HG03575 (cell line): Measurements from ENCODE around the gene SYNGR3.

ENCODE experiments used
- ATAC-seq: cut with Tn5 transposase; IDR thresholded peaks from one replicate; pipeline ENCODE4 v1.9.1; 2021; ENCODE audit not compliant: unreplicated experiment, insufficient number of reproducible peaks, low FRiP score; ENCODE audit errors: extremely low read depth

SYNGR3 gene

DNA sequence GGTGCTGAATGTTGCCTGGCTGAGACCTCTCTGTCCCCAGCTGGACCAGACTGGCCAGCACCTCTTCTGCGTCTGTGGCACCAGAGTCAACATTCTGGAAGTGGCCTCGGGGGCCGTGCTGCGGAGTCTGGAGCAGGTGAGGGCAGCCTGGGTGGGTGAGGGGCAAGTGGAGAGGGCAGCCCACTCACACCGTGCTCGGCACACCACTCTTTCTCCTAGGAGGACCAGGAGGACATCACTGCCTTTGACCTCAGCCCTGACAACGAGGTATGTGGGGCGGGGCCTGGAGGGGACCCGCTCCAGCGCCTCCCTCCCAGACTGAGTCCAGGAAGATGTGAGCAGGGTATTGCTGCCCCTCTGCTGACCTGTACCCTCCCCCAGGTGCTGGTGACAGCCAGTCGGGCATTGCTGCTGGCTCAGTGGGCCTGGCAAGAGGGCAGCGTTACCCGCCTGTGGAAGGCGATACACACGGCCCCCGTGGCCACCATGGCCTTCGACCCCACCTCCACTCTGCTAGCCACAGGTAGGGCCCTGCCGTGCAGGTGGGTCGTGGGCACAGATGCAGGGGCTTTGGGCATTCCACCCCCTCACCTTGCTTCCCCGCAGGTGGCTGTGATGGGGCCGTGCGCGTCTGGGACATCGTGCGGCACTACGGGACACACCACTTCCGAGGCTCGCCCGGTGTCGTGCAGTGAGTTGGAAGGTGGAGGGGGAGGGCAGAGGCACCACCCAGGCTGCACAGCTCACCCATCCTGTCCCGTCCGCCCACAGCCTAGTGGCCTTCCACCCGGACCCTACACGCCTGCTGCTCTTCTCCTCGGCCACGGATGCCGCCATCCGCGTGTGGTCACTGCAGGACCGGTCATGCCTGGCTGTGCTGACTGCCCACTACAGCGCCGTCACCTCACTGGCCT is 15.4 kb upstream of the SYNGR3 start:
- no peak for ATAC-seq

- ATAC-seq, result no peak
Measured at GRCh38 chr16:1975432-1976215, 14.1 kb upstream of the SYNGR3 start.

- no peak for ATAC-seq
Measured at GRCh38 chr16:1976216-1976520, 13.6 kb upstream of the SYNGR3 start.

- no peak for ATAC-seq
Measured at GRCh38 chr16:1976951-1977874, 12.6 kb upstream of the SYNGR3 start.

DNA sequence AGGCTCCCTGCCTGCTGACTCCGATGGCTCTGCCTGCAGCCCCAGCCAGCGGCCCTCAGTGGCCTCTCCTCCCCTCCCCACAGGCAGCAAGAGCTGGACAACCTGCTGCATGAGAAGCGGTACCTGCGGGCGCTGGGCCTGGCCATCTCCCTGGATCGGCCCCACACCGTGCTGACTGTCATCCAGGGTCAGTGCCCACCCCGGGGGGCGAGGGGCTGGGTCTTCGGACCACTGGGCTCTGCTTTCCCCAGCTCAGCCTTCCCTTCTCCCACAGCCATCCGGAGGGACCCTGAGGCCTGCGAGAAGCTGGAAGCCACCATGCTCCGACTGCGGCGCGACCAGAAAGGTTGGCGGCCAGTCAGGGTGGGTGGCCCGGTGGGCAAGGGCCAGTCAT is 11.9 kb upstream of the SYNGR3 start:
- ATAC-seq, result no peak

DNA sequence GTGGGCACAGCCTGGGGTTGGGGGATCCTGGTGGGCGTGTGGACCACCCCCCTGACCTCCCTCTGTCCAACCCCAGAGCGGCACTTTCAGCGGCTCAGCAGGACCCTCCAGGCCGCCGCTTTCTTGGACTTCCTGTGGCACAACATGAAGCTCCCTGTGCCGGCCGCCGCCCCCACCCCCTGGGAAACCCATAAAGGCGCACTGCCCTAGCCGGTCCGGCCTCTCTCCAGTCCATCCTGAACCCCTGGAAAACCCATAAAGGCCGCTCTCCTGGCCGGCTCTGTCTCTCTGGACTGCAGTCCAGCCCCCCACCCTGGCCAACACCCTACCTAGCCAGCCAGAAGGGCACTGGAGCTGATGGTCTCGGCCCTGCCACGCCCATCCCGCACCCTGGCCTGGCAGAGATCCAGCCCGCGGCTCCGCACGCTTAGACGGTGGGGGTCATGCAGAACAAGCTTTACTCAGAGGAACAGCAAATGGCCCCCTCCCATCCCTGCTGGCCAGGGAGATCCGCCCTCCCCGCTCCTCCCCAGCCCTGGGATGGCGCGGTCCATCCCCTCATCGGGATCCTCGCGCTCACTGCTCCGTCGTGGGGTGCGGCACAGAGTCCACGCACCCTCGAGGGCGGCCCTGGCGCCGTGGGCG is 11.2 kb upstream of the SYNGR3 start:
- no peak for ATAC-seq

DNA sequence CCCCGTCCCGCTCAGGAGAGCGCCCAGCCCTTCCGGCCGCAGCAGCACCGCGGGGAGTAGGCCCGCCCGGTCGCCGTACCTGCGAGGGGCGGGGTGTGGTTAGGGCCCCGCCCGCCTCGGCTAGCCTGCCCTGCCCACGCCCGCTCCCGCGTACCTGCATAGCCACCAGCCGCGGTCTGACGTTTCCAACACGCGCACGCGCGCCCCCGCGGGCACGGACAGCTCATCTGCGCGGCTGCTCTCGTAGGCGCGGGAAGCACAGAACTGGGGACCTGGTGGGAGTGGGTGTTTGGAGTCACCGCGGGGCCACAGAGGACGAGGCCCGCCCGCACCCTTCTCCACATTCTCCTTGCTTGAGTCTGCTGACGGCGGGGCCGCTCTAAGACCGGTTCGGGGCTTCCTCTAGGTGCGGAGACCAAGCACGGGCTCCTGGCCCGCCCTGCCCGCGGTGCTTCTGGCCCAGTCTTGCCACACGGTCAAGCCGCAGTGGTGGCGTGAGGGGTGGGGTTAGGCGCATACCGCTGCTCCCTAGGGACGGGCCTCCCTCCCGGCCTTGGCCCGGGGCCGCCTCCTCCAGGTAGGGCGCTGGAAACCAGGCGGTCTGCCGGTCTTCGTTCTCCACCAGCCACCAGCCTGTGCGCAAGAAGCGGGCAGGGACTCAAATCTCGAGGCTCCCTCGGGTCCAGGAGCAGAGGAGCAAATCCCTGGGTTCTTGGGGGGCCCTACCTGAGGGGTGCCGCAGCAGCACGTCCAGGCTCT is 10.3 kb upstream of the SYNGR3 start:
- ATAC-seq, result no peak

- no peak for ATAC-seq
Measured at GRCh38 chr16:1980030-1980769, 9.6 kb upstream of the SYNGR3 start.

DNA sequence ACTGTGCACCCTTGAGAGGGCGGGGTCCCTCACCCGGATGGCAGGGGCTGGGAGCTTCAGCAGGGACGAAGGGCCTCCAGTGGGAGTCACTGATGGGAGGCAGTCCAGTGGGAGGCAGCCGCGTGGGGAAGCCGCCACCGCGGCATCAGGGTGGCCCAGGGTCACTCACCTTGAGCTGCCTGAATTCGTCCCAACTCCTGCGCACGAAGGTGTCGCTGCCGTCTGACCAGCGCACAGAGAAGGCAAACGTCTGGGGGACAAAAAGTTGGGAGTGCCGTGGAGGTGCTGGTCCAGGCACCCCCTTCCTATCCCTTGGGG is 9.0 kb upstream of the SYNGR3 start:
- no peak for ATAC-seq

DNA sequence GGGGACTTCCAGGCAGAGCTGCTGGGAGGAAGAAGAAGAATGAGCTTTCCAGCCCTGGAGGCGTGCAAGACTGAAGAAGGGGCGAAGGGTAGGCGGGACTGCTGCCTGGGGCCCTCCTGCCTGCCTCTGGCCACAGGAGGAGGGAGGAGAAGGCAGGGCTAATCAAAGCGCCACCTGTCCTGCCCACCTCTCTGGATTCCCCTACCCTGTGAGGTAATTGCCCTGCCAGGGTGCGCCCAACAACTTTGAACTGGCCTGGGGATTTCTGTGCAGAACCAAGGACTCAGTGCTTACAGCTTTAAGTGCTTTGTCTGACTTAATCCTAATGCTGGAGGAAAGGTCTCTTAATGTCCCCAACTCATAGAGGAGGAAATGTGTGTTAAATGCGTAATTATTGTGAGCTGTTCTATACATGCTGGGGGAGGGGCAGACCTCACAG is 8.4 kb upstream of the SYNGR3 start, which contains the start of gene NOXO1:
Gene NOXO1, minus strand, starts transcription at position 72 of the 439 bp plus-strand sequence. CDS start 290 bp downstream, outside the sequence.
- ATAC-seq, result no peak

DNA sequence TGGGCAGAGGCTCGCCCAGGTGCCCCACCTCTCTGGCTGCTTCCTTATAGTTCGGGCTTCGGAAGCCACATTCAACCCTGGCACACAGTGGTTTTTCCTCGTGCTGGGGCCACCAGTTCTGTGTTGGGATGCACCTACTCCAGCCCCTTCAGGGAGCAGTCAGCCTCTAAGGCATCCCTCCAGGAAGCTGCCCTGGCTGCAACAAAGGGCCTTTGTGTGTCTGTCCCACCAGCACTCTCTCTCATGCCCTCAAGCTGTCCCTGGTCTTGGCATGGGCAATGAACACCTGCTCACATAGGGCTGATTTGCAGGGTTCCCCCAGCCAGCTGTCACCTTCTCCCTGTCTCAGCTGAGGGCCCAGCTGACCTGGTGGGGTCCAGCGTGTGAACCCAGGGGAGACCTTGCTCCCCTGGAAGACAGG is 7.7 kb upstream of the SYNGR3 start:
- ATAC-seq, result no peak

GRCh38 chr16:1982991-1983543 is 6.7 kb upstream of the SYNGR3 start:
- no peak for ATAC-seq

DNA sequence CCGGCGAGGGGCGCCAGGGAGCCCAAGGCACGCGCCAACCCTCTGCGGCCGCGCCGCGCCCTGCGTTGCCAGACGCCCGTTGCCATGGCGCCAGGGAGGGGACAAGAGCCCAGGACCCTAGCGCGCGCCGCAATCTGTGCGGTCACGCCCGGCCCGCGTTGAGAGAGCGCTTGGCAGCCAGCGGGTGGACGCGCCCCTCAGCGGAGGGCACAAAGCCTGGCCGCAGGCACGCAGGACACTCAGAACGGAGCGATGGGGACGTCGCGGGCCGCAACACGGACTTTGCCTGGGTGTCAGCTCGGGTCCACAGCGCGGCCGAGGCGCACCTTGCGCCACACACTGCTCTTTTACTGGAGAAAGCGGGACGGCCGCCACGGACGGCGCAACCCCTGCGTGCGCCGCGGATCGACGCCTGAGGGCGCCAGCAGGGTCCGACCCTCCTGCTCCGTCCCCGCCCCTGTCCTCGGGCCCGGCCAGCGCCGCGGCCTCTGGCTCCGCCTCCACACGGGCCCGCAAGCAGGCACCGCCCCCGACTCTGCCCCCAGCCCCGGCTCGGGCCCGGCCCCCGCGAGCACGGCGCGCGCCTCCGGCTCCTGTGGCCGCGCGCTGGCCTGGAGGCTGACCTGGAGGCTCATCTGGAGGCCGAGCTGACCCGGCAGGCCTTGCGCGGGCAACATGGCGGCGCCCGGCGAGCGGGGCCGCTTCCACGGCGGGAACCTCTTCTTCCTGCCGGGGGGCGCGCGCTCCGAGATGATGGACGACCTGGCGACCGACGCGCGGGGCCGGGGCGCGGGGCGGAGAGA is 6.0 kb upstream of the SYNGR3 start, which contains the start of gene GFER:
Gene GFER, plus strand, starts transcription at position 650 of the 803 bp plus-strand sequence. Its CDS starts 26 bp downstream, at position 676.
- no peak for ATAC-seq

GRCh38 chr16:1984347-1985225 is 5.2 kb upstream of the SYNGR3 start:
- no peak for ATAC-seq

- no peak for ATAC-seq
Measured at GRCh38 chr16:1985466-1986150, 4.2 kb upstream of the SYNGR3 start.
